H9 (cell line): ENCODE results near the gene COA7. TPM values are rescaled to one million over a fixed set of nuclear protein-coding genes. Genes with fewer than 3 reads are reported as not detected.

Source experiments
- DNase-seq: peaks from one replicate; pipeline ENCODE4 v3.0.0-alpha.2; 2017
- H2AFZ ChIP-seq: one replicate; pipeline ENCODE4 v1.6.1; 2013; ENCODE audit warnings: mild to moderate bottlenecking, low read length, control low read depth, moderate library complexity
- H2AK5ac ChIP-seq: 2 replicates; pipeline ENCODE4 v1.6.1; 2013; ENCODE audit warnings: low read length, control low read depth, mixed read lengths; ENCODE audit not compliant: insufficient read length
- H2BK120ac ChIP-seq: one replicate; pipeline ENCODE4 v1.6.1; 2013; ENCODE audit warnings: low read depth, mild to moderate bottlenecking, low read length, control low read depth, inconsistent platforms; ENCODE audit not compliant: poor library complexity, severe bottlenecking
- H2BK12ac ChIP-seq: 2 replicates; pipeline ENCODE4 v1.6.1; 2013; ENCODE audit warnings: low read length, control low read depth, mixed read lengths, low read depth; ENCODE audit not compliant: insufficient read length
- H2BK15ac ChIP-seq: 2 replicates; pipeline ENCODE4 v1.6.1; 2013; ENCODE audit warnings: low read depth, low read length, control low read depth
- H2BK20ac ChIP-seq: one replicate; pipeline ENCODE4 v1.6.1; 2013; ENCODE audit warnings: low read depth, mild to moderate bottlenecking, low read length, control low read depth, inconsistent platforms; ENCODE audit not compliant: poor library complexity, severe bottlenecking
- H2BK5ac ChIP-seq: 2 replicates; pipeline ENCODE4 v1.6.1; 2013; ENCODE audit warnings: low read length, control low read depth, mixed read lengths; ENCODE audit not compliant: insufficient read length
- H3K14ac ChIP-seq: 2 replicates; pipeline ENCODE4 v1.6.1; 2013; ENCODE audit warnings: low read length, control low read depth; ENCODE audit not compliant: insufficient read depth
- H3K18ac ChIP-seq: 2 replicates; pipeline ENCODE4 v1.6.1; 2013; ENCODE audit warnings: low read depth, mild to moderate bottlenecking, mixed read lengths, low read length, control low read depth; ENCODE audit not compliant: insufficient read length
- H3K23ac ChIP-seq: 2 replicates; pipeline ENCODE4 v1.6.1; 2013; ENCODE audit warnings: low read length, control low read depth, mixed read lengths, low read depth; ENCODE audit not compliant: insufficient read length
- H3K23me2 ChIP-seq: 2 replicates; pipeline ENCODE4 v1.6.1; 2013; ENCODE audit warnings: low read depth, mild to moderate bottlenecking, mixed read lengths, low read length, control low read depth; ENCODE audit not compliant: insufficient read length, poor library complexity, severe bottlenecking
- H3K27ac ChIP-seq: 2 replicates; pipeline ENCODE4 v1.5.1; 2013; ENCODE audit warnings: low read length, control low read depth, mixed read lengths, low read depth; ENCODE audit not compliant: insufficient read length
- H3K27me3 ChIP-seq: 2 replicates; pipeline ENCODE4 v1.6.1; 2013; ENCODE audit warnings: low read length, control low read depth, inconsistent platforms; ENCODE audit not compliant: insufficient read depth
- H3K4ac ChIP-seq: 2 replicates; pipeline ENCODE4 v1.6.1; 2013; ENCODE audit warnings: low read depth, mild to moderate bottlenecking, control low read depth, inconsistent platforms, low read length, moderate library complexity
- H3K4me1 ChIP-seq: 2 replicates; pipeline ENCODE4 v1.6.1; 2013; ENCODE audit warnings: low read length, control low read depth, inconsistent platforms; ENCODE audit not compliant: insufficient read depth
- H3K4me2 ChIP-seq: 2 replicates; pipeline ENCODE4 v1.6.1; 2013; ENCODE audit warnings: low read length, control low read depth, mixed read lengths; ENCODE audit not compliant: insufficient read length, insufficient read depth
- H3K56ac ChIP-seq: 2 replicates; pipeline ENCODE4 v1.6.1; 2013; ENCODE audit warnings: low read depth, mild to moderate bottlenecking, mixed read lengths, low read length, control low read depth; ENCODE audit not compliant: insufficient read length
- H3K79me1 ChIP-seq: 2 replicates; pipeline ENCODE4 v1.6.1; 2013; ENCODE audit warnings: low read depth, mild to moderate bottlenecking, moderate library complexity, low read length, control low read depth, inconsistent platforms; ENCODE audit not compliant: insufficient read depth, poor library complexity, severe bottlenecking
- H3K79me2 ChIP-seq: 2 replicates; pipeline ENCODE4 v1.6.1; 2013; ENCODE audit warnings: low read length, control low read depth, inconsistent platforms; ENCODE audit not compliant: insufficient read depth
- H3K9ac ChIP-seq: 2 replicates; pipeline ENCODE4 v1.6.1; 2013; ENCODE audit warnings: low read length, control low read depth, mixed read lengths; ENCODE audit not compliant: insufficient read length; ENCODE audit errors: extremely low read depth
- H3K9me3 ChIP-seq: one replicate; pipeline ENCODE4 v1.6.1; 2013; ENCODE audit warnings: low read depth, low read length, inconsistent platforms; ENCODE audit not compliant: control insufficient read depth
- H3T11ph ChIP-seq: one replicate; pipeline ENCODE4 v1.6.1; 2013; ENCODE audit warnings: mild to moderate bottlenecking, low read length, control low read depth, inconsistent platforms
- H4K20me1 ChIP-seq: one replicate; pipeline ENCODE4 v1.6.1; 2013; ENCODE audit not compliant: control insufficient read depth, insufficient read length, insufficient read depth
- H4K5ac ChIP-seq: 2 replicates; pipeline ENCODE4 v1.6.1; 2013; ENCODE audit warnings: low read depth, mild to moderate bottlenecking, mixed read lengths, low read length, control low read depth; ENCODE audit not compliant: insufficient read length
- H4K8ac ChIP-seq: replicated peaks from 2 replicates; pipeline ENCODE4 v1.6.1; 2013; ENCODE audit warnings: low read length, control low read depth, mixed read lengths, low read depth; ENCODE audit not compliant: insufficient read length
- H4K91ac ChIP-seq: 2 replicates; pipeline ENCODE4 v1.6.1; 2013; ENCODE audit warnings: low read depth, mild to moderate bottlenecking, moderate library complexity, mixed read lengths, low read length, control low read depth; ENCODE audit not compliant: insufficient read length
- H3K27ac Mint-ChIP-seq, 3 experiments: 2 replicates in 2 of 3; 3 replicates in 1 of 3; pipeline ENCODE4 v1.8.0; 2020 to 2021; ENCODE audit warnings: mixed read lengths in 3 of 3, mild to moderate bottlenecking in 1 of 3, moderate library complexity in 1 of 3
- H3K27me3 Mint-ChIP-seq: 2 replicates; pipeline ENCODE4 v1.8.0; 2021; ENCODE audit warnings: low read depth, mild to moderate bottlenecking, moderate library complexity, mixed read lengths
- H3K36me3 Mint-ChIP-seq, 3 experiments: 2 replicates in 2 of 3; 3 replicates in 1 of 3; pipeline ENCODE4 v1.8.0; 2020 to 2021; ENCODE audit warnings: low read depth in 3 of 3, mixed read lengths in 3 of 3; ENCODE audit not compliant: insufficient read depth in 1 of 3
- H3K4me1 Mint-ChIP-seq, 2 experiments: 2 replicates each; pipeline ENCODE4 v1.8.0; 2020; ENCODE audit warnings: mixed read lengths in 2 of 2
- H3K4me3 Mint-ChIP-seq, 2 experiments: 2 replicates in 1 of 2; 3 replicates in 1 of 2; pipeline ENCODE4 v1.8.0; 2020 to 2021; ENCODE audit warnings: mild to moderate bottlenecking in 2 of 2, mixed read lengths in 2 of 2, moderate library complexity in 1 of 2
- H3K9me3 Mint-ChIP-seq, 2 experiments: 2 replicates in 1 of 2; 3 replicates in 1 of 2; pipeline ENCODE4 v1.8.0; 2020; ENCODE audit warnings: mild to moderate bottlenecking in 2 of 2, mixed read lengths in 2 of 2, moderate library complexity in 1 of 2
- CTCF ChIP-seq: fragments of 200-600 bp; sonication (generic); conservative IDR thresholded peaks from 3 replicates; pipeline ENCODE4 v1.8.0; 2021; ENCODE audit warnings: antibody characterized with exemption, mild to moderate bottlenecking
- WGBS: extraction: QIAGEN DNeasy Blood & Tissue Kit; methylation state at CpG from one replicate; pipeline ENCODE4 v1.1.7; 2013; ENCODE audit warnings: missing lambda C conversion rate, low lambda C conversion rate, mixed read lengths; ENCODE audit not compliant: insufficient read length; ENCODE audit errors: extremely low coverage; 5-methylcytosine and 5-hydroxymethylcytosine counted together
- total RNA-seq: library from RNA; stranded (reverse); gene quantifications from 2 replicates; pipeline ENCODE4 v1.2.1, GENCODE V29; 2021

The COA7 gene
- total RNA-seq, 1 experiment from 2014 or later, result 69.1 TPM

- peaks cover 9% of the 10 kb centered on the region in 2 experiments for H3K9me3 Mint-ChIP-seq
- H3K79me1 ChIP-seq, result no peaks in the 10 kb centered on the region
- no peak overlapping the region for H4K8ac ChIP-seq
- no peak overlapping the region for H3K18ac ChIP-seq
- no peak overlapping the region for H4K5ac ChIP-seq
- no peak overlapping the region for H3K56ac ChIP-seq
- H2BK20ac ChIP-seq, result no peak overlapping the region
- H3K27me3 ChIP-seq, result peaks cover 16% of the 10 kb centered on the region
- TF ChIP-seq CTCF, result no peak
- no peak overlapping the region for H3K23ac ChIP-seq
- H3T11ph ChIP-seq, result no peak overlapping the region
- no peak overlapping the region for H3K4me2 ChIP-seq
- H3K9me3 ChIP-seq, result no peaks in the 10 kb centered on the region
- H2BK5ac ChIP-seq, result no peak overlapping the region
- H3K14ac ChIP-seq, result no peak overlapping the region
- H3K27ac Mint-ChIP-seq, result no peak overlapping the region
- no peaks in the 10 kb centered on the region for H4K20me1 ChIP-seq
- peaks cover under 1% of the 10 kb centered on the region for H3K23me2 ChIP-seq
- H2BK120ac ChIP-seq, result no peak overlapping the region
- peaks cover 0 to 8% (median 7%) of the 10 kb centered on the region in 3 experiments; a peak in 3 of 7 replicates for H3K36me3 Mint-ChIP-seq
- H3K4me1 ChIP-seq, result no peaks in the 10 kb centered on the region; the same call in 1 of the 2 replicates
- H3K79me2 ChIP-seq, result no peaks in the 10 kb centered on the region
- WGBS, result no CpG with 5 or more reads among the region's 4 CpGs
- H3K4ac ChIP-seq, result no peak overlapping the region
- no peak overlapping the region for H2AK5ac ChIP-seq
- no peak overlapping the region for H3K4me3 Mint-ChIP-seq
- DNase-seq, result no peak
- H2BK15ac ChIP-seq, result no peak overlapping the region
- no peak overlapping the region for H4K91ac ChIP-seq
- H3K27ac ChIP-seq, result no peak overlapping the region
- peaks cover 11 to 15% of the 10 kb centered on the region in 2 experiments for H3K4me1 Mint-ChIP-seq
- H2AFZ ChIP-seq, result no peak overlapping the region
- H2BK12ac ChIP-seq, result no peak overlapping the region
- peaks cover 58% of the 10 kb centered on the region for H3K27me3 Mint-ChIP-seq
- H3K9ac ChIP-seq, result no peak overlapping the region
Measured at GRCh38 chr1:52637946-52638345, 60.2 kb downstream of the COA7 start.
